ENCODE measurements around the gene CCDC106. TPM values are rescaled to one million over a fixed set of nuclear protein-coding genes. Genes with fewer than 3 reads are reported as not detected.

Gene CCDC106
- total RNA-seq, 6 experiments from 2014 or later: 6.1 to 19.7 (median 9.8) TPM

GRCh38 chr19:55635856-55636440 is 12.1 kb upstream of the CCDC106 start:
- Histone ChIP-seq H3K27me3 (no peaks in the 10 kb centered on the region), H3K9me3 (no peaks in the 10 kb centered on the region), H3K4me1 (peaks cover 0 to 39% (median 22%) of the 10 kb centered on the region in 4 donors), H3K36me3 (no peaks in the 10 kb centered on the region), H3K4me3 (peak overlapping the region; percentile 79 to 97 (median 96)), H3K27ac (peak overlapping the region; percentile 90 to 92 (median 90))
- TF ChIP-seq POLR2A (IDR thresholded peaks at IDR 0.05) (no peak), CTCF (IDR thresholded peaks at IDR 0.05) (no peak)
- intact Hi-C loops (cut with DNase I): loop anchor here in 1 of 2 donors (5.0 kb wide), 1 partner anchor 171 kb away; no protein-coding TSS in a partner anchor
- WGBS (ENCODE audit: insufficient coverage, low coverage, low lambda C conversion rate, missing lambda C conversion rate): 29% methylated on average over 6 of the region's 7 CpGs
- DNase-seq: no peak
- no peak for ATAC-seq

DNA sequence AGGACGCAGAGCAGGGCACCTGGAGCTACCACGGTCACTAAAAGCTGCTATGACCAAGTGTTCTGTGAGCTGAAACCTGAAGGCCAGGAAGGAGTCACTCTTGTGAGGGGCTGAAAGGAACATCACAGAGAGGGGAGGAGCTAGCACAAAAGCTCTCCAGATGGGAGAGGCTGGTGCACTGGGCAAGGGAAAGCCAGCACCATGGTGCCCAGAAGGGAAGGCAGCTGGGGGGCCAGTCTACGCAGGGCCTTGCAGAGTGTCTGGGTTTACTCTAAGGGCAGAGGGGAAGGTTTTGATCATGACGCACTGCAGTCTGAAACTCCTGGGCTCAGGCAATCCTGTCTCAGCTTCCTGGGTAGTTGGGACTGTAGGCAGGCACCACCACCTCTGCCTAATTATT is 11.3 kb upstream of the CCDC106 start:
- Histone ChIP-seq H3K4me3 (no peak overlapping the region), H3K27me3 (no peaks in the 10 kb centered on the region), H3K4me1 (peaks cover 0 to 38% (median 22%) of the 10 kb centered on the region in 4 donors), H3K27ac (no peak overlapping the region), H3K36me3 (no peaks in the 10 kb centered on the region), H3K9me3 (no peaks in the 10 kb centered on the region)
- ATAC-seq (no peak), DNase-seq (no peak)
- intact Hi-C loops (cut with DNase I): loop anchor here in 1 of 2 donors (5.0 kb wide), 1 partner anchor 171 kb away; no protein-coding TSS in a partner anchor
- 100% methylated on average over 1 of the region's 4 CpGs for WGBS (ENCODE audit: insufficient coverage, low coverage, low lambda C conversion rate, missing lambda C conversion rate)
- no peak for TF ChIP-seq POLR2A (IDR thresholded peaks at IDR 0.05)
- TF ChIP-seq CTCF (IDR thresholded peaks at IDR 0.05): no peak

DNA sequence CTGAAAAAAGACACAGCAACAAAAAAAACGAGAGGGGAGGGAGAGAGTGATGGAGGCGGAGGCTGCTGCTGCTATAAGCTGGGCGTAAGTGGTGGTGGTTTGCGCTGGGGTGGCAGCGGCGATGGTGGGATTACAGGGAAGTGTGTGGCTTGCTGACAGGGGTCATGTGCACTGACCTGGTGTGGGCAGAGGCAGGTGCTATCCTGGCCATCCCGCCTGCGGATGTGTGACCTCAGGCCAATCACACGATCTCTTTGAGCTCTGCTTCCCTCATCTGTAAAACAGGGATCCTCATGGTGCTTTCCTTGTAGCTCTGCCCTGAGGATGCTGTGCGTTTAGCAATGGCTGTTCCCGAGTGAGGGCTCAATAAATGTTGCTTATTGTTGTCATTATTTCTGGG is 10.5 kb upstream of the CCDC106 start:
- Histone ChIP-seq H3K36me3 (no peaks in the 10 kb centered on the region), H3K27me3 (no peaks in the 10 kb centered on the region), H3K4me1 (peaks cover 0 to 40% (median 20%) of the 10 kb centered on the region in 4 donors), H3K27ac (no peak overlapping the region), H3K9me3 (no peaks in the 10 kb centered on the region), H3K4me3 (no peak overlapping the region)
- ATAC-seq (no peak), DNase-seq (peak in 1 of 3 donors; percentile 37)
- 69% methylated on average over 6 of the region's 11 CpGs for WGBS (ENCODE audit: insufficient coverage, low coverage, low lambda C conversion rate, missing lambda C conversion rate)
- intact Hi-C loops (cut with DNase I): loop anchor here in 1 of 2 donors (5.0 kb wide), 1 partner anchor 170 kb away; no protein-coding TSS in a partner anchor
- no peak for TF ChIP-seq POLR2A (IDR thresholded peaks at IDR 0.05)
- TF ChIP-seq CTCF (IDR thresholded peaks at IDR 0.05): no peak

GRCh38 chr19:55638864-55639359 is 9.1 kb upstream of the CCDC106 start:
- 77% methylated on average over 4 of the region's 6 CpGs for WGBS (ENCODE audit: insufficient coverage, low coverage, low lambda C conversion rate, missing lambda C conversion rate)
- ATAC-seq: no peak
- no peak for DNase-seq
- Histone ChIP-seq H3K4me1 (peaks cover 0 to 47% (median 20%) of the 10 kb centered on the region in 4 donors), H3K36me3 (no peaks in the 10 kb centered on the region), H3K9me3 (no peaks in the 10 kb centered on the region), H3K27me3 (no peaks in the 10 kb centered on the region), H3K4me3 (no peak overlapping the region), H3K27ac (no peak overlapping the region)
- peak; percentile 10 to 30 (median 18) for TF ChIP-seq CTCF (IDR thresholded peaks at IDR 0.05)
- no peak for TF ChIP-seq POLR2A (IDR thresholded peaks at IDR 0.05)
- intact Hi-C loops (cut with DNase I): loop anchor here in 1 of 2 donors (5.0 kb wide), 1 partner anchor 168 kb away; no protein-coding TSS in a partner anchor
